ENCODE measurements around the gene UTS2R. TPM values are rescaled to one million over a fixed set of nuclear protein-coding genes. Genes with fewer than 3 reads are reported as not detected.
"Not testable (repeated sequence)": the region's sequence is repeated elsewhere in the genome, so short reads cannot be mapped to it uniquely, and the experiment has no call there.

The UTS2R gene
- polyA plus RNA-seq, 1 experiment = not detected

DNA sequence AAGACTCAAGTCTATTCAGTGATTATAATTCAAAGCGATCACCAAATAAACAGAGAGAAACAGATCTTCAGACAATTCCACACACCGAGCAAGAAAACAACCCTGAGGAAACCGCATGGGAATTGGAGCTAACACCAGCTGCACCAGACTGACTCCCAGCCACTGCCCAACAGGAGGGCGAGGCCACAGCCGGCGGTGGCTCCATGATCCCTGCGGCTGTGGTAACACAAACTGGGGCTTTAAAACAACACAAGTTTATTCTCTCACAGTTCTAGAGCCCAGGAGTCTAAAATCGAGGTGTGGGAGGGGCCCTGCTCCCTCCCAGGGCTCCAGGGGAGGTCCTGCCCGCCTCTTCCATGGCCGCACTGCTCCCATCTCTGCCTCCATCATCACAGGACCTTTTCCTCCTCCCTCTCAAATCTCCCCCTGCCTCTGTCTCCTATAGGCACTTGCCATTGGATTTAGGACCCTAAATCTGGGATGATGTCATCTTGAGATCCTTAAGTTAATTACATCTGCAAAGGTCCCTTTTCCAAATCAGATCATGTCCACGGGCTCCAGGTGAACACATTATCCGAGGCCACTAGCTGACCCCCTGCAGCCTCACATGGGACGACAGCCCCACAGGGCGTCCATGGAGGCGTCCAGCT, 36.8 kb downstream of the UTS2R start:
- Histone ChIP-seq H3K4me3 (ENCODE audit: low read depth, low read length) (no peak overlapping the region), H3K27me3 (ENCODE audit: control insufficient read depth, insufficient read depth, low read length) (no peaks in the 10 kb centered on the region), H3K36me3 (ENCODE audit: control insufficient read depth, insufficient read depth, low read length) (peaks cover 4% of the 10 kb centered on the region)
- TF ChIP-seq, protein P1, sequence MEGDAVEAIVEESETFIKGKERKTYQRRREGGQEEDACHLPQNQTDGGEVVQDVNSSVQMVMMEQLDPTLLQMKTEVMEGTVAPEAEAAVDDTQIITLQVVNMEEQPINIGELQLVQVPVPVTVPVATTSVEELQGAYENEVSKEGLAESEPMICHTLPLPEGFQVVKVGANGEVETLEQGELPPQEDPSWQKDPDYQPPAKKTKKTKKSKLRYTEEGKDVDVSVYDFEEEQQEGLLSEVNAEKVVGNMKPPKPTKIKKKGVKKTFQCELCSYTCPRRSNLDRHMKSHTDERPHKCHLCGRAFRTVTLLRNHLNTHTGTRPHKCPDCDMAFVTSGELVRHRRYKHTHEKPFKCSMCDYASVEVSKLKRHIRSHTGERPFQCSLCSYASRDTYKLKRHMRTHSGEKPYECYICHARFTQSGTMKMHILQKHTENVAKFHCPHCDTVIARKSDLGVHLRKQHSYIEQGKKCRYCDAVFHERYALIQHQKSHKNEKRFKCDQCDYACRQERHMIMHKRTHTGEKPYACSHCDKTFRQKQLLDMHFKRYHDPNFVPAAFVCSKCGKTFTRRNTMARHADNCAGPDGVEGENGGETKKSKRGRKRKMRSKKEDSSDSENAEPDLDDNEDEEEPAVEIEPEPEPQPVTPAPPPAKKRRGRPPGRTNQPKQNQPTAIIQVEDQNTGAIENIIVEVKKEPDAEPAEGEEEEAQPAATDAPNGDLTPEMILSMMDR (IDR thresholded peaks at IDR 0.05; ENCODE audit: insufficient read depth, low read depth, low read length) = no peak
- CTCF ChIA-PET = no interaction called here
- DNase-seq (ENCODE audit: low read depth) = no peak
- POLR2A ChIA-PET = no interaction called here

DNA sequence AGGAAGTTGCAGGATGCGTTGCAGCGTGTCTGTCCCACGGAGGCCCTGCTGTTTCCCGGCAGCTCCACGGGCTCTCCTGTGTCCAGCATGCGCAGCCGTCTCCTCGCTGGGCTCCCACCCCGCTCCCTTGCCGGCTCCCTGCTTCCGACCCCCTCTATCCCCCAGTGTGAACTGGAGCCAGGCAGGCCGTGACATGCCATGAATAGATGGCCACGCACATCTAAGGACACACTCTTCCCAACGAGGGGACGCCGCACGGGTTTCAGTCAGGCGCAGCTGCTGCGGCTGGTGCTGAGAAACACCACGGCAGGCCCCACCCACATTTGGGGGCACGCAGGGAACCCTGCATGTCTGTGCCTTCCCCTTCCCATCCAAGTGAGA, 37.4 kb downstream of the UTS2R start:
- TF ChIP-seq, protein P1 (IDR thresholded peaks at IDR 0.05; ENCODE audit: insufficient read depth, low read depth, low read length) = no peak
- CTCF ChIA-PET = interaction anchor here (0.8 to 2.5 kb wide), 2 partner anchors 57 to 378 kb away, joined by 3 to 15 read pairs; no protein-coding TSS in a partner anchor
- Histone ChIP-seq H3K27me3 (ENCODE audit: control insufficient read depth, insufficient read depth, low read length) (no peaks in the 10 kb centered on the region), H3K36me3 (ENCODE audit: control insufficient read depth, insufficient read depth, low read length) (peaks cover 3% of the 10 kb centered on the region; the same call in 1 of the 2 replicates), H3K4me3 (ENCODE audit: low read depth, low read length) (no peak overlapping the region)
- POLR2A ChIA-PET = no interaction called here
- no peak for DNase-seq (ENCODE audit: low read depth)

DNA sequence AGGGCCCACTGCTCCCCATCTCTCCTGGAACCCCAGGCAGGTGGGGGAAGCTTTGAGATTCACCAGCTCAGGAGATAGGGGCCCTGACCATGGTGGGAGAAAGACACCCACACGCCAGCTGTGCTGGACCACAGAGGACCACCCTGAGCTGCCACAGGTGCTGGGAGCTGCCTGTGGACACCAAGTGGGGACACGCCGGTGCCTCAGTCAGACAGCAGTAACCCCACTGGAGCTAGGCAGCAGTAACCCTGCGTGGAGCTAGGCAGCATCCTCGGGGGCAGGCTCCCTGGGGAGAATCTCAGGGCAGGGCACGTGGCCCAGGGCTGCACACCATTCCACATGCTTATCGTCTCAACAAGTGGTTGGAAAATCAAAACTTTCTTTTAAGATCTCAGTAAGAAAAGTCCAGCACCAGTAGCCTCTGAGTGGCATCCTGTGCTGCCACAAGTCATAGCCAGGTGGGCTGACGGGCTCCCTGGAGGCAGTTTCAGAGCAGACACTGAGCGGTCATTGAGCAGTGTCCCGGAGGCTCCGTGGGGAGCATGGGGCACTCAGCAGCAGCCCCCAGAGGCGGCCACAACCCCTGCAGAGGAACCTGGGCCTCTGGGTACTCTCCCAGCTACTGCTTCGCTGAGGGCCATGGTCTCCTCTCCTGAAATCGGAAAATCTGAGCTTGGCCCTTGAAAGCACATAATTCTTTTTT, 38.6 kb downstream of the UTS2R start:
- Histone ChIP-seq H3K27me3 (ENCODE audit: control insufficient read depth, insufficient read depth, low read length) (no peaks in the 10 kb centered on the region), H3K36me3 (ENCODE audit: control insufficient read depth, insufficient read depth, low read length) (peaks cover 3% of the 10 kb centered on the region; the same call in 1 of the 2 replicates), H3K4me3 (ENCODE audit: low read depth, low read length) (no peak overlapping the region)
- ChIA-PET CTCF (interaction anchor here (1.0 to 2.5 kb wide), 3 partner anchors 54 to 60 kb away, joined by 3 to 15 read pairs (median 4); no protein-coding TSS in a partner anchor), POLR2A (no interaction called here)
- TF ChIP-seq, protein P1 (IDR thresholded peaks at IDR 0.05; ENCODE audit: insufficient read depth, low read depth, low read length) = no peak
- DNase-seq (ENCODE audit: low read depth) = no peak

DNA sequence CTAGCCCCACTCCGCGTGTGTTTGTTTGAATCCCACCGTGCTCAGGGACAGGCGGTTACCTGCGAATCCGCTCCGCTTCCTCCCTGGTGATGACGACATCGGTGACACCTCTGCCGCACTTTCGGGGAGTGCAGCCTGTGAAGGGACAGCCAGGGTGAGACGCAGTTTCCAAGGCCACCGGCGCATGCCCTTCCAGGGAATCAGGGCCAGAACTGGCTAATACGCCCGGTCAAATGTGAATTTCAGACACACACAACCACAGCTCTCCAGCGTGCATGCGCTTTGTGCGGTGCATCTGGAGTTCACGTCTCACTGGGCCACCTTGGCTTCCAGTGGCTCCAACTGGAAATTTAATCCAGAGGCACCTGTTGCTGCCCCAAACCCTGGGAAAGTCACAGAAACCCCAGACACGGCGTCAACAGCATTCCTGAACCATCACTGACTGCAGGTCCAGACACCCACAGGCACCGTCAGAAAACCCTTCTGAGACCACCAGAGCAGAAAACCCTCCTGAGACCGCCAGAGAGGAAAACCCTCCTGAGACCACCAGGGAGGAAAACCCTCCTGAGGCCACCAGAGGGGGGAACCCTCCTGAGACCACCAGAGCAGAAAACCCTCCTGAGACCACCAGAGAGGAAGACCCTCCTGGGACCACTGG, 40.0 kb downstream of the UTS2R start:
- Histone ChIP-seq H3K4me3 (ENCODE audit: low read depth, low read length) (no peak overlapping the region), H3K36me3 (ENCODE audit: control insufficient read depth, insufficient read depth, low read length) (peaks cover 3% of the 10 kb centered on the region; the same call in 1 of the 2 replicates), H3K27me3 (ENCODE audit: control insufficient read depth, insufficient read depth, low read length) (no peaks in the 10 kb centered on the region)
- ChIA-PET CTCF (interaction anchor here (0.8 to 4.1 kb wide), 5 partner anchors 42 to 151 kb away, joined by 3 to 36 read pairs (median 4); no protein-coding TSS in a partner anchor), POLR2A (no interaction called here)
- DNase-seq (ENCODE audit: low read depth) = no peak
- TF ChIP-seq, protein P1 (IDR thresholded peaks at IDR 0.05; ENCODE audit: insufficient read depth, low read depth, low read length) = no peak

DNA sequence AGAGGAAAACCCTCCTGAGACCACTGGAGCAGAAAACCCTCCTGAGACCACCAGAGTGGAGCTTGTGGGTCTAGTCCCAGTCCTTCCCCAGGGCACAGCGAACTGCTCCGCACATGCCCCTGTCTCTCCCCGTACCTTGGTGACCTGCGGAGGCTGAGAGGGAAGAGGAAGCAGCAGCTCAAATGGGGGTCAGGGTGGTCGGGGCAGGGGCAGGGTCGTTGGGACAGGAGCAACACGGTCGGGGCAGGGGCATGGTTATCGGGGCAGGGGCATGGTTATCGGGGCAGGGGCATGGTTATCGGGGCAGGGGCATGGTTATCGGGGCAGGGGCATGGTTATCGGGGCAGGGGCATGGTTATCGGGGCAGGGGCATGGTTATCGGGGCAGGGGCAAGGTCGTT, 40.5 kb downstream of the UTS2R start:
- POLR2A ChIA-PET; H3K4me3 ChIP-seq (ENCODE audit: low read depth, low read length); H3K36me3 ChIP-seq (ENCODE audit: control insufficient read depth, insufficient read depth, low read length); H3K27me3 ChIP-seq (ENCODE audit: control insufficient read depth, insufficient read depth, low read length); DNase-seq (ENCODE audit: low read depth): not testable (repeated sequence)
- CTCF ChIA-PET = interaction anchor here (0.8 to 4.1 kb wide), 3 partner anchors 42 to 151 kb away, joined by 3 to 36 read pairs (median 3); no protein-coding TSS in a partner anchor

Data from BJ (cell line).